Pons (tissue), 1 donor: ENCODE results near the gene TBCB.
"Not testable (repeated sequence)": the region's sequence is repeated elsewhere in the genome, so short reads cannot be mapped to it uniquely, and the experiment has no call there.

Experiments
- DNase-seq: peaks from one replicate; pipeline ENCODE4 v3.0.0-alpha.2; 2016; ENCODE audit warnings: low spot score

TBCB gene

GRCh38 chr19:36115453-36116343 is at the start of gene TBCB:
Gene TBCB (plus strand): TSS chr19:36115468. CDS start chr19:36115561, 93 bp downstream.
- DNase-seq, result no peak

GRCh38 chr19:36067681-36068080 is 47.6 kb upstream of the TBCB start:
- DNase-seq, result no peak

GRCh38 chr19:36068810-36069499 is 46.3 kb upstream of the TBCB start:
- not testable (repeated sequence) for DNase-seq

- DNase-seq, result no peak
Measured at GRCh38 chr19:36072081-36072480, 43.2 kb upstream of the TBCB start.

- no peak for DNase-seq
Measured at GRCh38 chr19:36073121-36073876, 42.0 kb upstream of the TBCB start.

GRCh38 chr19:36079389-36079945 is 35.8 kb upstream of the TBCB start:
- DNase-seq, result no peak

GRCh38 chr19:36081385-36081784 is 33.9 kb upstream of the TBCB start:
- peak; percentile 97 for DNase-seq

GRCh38 chr19:36081894-36082293 is 33.4 kb upstream of the TBCB start:
- no peak for DNase-seq

- DNase-seq, result no peak
Measured at GRCh38 chr19:36082916-36083315, 32.4 kb upstream of the TBCB start.

- DNase-seq, result no peak
Measured at GRCh38 chr19:36084231-36085009, 30.8 kb upstream of the TBCB start.

- no peak for DNase-seq
Measured at GRCh38 chr19:36086326-36086725, 28.9 kb upstream of the TBCB start.

- no peak for DNase-seq
Measured at GRCh38 chr19:36089847-36090246, 25.4 kb upstream of the TBCB start.

GRCh38 chr19:36090910-36091695 is 24.2 kb upstream of the TBCB start:
- no peak for DNase-seq

GRCh38 chr19:36092566-36092965 is 22.7 kb upstream of the TBCB start:
- no peak for DNase-seq

- no peak for DNase-seq
Measured at GRCh38 chr19:36093146-36093662, 22.1 kb upstream of the TBCB start.

- peak; percentile 85 for DNase-seq
Measured at GRCh38 chr19:36093687-36094086, 21.6 kb upstream of the TBCB start.

- DNase-seq, result peak; percentile 99
Measured at GRCh38 chr19:36097036-36097435, 18.2 kb upstream of the TBCB start.

- no peak for DNase-seq
Measured at GRCh38 chr19:36099166-36099785, 16.0 kb upstream of the TBCB start.

GRCh38 chr19:36100476-36100875 is 14.8 kb upstream of the TBCB start:
- no peak for DNase-seq
